OCI-M2 (cell line): ENCODE data around the gene PELO.

Experiments
- DNase-seq: peaks from one replicate; lab custom pipeline; 2025; ENCODE audit not compliant: unreplicated experiment; lab: John Stamatoyannopoulos, UW

Gene PELO

DNA sequence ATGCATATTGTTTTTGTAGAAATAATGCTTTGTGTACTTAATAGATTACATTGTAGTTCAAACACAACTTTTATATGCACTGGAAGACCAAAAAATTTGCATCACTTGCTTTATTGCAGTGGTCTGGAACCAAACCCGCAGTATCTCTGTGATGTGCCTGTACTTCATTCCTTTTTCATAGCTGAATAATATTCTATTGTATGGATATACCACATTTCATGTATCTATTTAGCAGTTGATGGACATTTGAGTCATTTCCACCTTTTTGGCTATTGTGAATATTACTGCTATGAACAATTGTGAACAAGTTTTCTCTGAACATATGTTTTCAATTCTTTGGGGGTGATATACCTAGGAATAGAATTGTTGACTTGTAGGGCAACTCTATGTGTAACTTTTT is 40.1 kb downstream of the PELO start:
- DNase-seq, result no peak

DNA sequence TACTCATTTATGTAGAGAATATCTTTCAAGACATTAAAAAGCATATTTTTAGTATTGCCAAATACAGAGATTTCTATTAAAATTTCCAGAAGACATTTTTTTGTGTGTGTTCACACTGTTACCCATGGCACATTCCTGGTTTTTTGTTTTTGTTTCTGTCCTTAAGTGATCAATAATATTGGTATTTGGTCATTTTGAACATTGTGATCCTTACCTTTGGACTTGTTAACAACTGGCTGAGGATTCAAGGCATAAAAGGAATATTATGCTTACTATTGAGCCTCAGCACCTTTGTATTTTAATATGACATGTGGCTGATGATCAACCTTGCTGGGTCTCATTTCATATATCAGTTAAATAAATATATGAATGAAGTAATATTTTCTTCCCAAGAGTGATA is 41.9 kb downstream of the PELO start:
- DNase-seq, result no peak

DNA sequence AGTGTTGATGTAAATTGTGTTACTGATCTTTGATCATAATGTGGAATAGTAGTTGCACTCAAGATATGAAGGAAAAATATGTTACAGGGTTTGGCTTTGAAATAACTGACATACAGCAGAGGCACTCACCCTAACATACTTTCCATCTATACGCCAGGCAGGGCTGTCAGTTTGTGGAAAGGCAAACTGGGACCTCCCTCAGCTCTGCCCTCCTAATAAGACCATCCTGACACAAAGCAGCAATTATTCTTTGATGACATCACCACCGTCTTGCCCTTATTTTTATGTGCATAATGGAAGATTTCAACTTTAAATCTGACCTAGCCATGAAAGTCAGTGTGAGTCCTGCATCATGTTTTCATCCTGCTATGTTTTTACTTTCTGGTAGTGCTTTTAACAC is 42.9 kb downstream of the PELO start:
- DNase-seq, result no peak

DNA sequence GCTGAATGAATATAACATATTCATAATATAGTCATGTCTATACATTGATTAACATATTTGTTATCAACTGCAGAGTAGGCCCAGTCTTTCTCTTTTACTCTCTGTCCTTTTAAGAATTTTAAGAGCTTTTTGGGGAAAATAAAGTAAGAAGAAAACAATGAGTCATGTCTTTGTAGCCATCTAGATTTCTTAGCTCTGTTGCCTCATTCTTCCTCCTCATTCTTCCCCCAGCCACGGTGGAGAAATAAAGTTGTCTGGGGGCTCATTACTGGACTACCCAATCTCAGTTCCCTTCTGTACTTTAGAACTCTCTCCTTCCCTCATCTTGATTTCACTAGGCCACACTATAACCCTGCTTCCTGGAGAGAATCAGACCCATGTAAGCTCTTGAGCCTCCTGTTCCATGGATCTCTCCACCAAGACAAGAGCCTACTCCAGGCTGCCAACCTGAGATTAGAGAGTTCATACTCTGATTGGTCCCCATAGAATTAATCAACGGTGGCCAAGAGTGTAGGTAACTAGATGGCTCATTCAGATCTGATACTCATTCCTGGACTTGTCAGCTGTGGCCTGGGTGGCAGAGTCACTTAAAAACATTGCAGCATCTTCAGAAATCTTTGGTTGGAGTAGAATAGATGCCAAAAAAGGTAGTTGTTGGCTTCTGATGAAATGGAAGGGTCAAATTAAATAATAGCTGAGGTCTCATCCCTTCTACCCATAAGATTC is 44.2 kb downstream of the PELO start:
- no peak for DNase-seq

DNA sequence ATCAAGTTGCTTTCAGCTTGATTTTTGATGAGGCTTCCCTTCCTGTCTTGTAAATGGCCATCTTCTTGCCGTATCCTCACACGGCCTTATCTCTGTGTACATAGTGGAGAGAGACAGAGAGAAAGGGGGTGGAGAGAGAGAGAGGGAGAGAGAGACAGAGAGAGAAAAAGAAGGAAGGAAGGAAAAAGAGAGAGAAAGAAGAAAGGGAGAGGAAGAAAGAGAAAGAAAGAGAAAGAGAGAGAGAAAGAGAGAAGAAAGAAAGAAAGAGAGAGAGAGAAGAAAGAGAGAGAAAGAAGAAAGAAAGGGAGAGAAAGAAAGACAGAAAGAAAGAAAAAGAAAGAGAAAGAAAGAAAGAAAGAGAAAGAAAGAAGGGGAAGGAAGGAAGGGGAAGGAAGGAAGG is 46.6 kb downstream of the PELO start:
- DNase-seq, result no peak

DNA sequence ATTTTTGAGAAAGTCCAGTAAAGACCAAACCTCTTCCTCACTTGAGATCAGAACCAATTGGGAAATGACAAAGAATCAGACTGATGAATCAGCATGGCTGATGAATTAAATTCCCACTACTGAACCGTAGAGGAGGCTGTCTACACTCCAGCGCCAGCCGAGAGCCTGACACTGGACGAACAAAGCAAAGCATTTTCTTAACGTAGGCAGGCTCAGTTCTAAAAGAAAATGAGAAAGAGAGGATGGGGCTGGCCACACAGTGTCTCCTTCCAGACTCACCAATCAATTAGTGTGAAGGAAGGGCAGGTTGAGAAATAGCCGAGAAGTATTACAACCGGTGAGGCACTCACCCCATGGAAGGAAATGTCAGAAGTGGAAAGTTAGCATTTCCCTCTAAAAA is 49.4 kb downstream of the PELO start:
- DNase-seq, result no peak
